K562 (cell line): ENCODE measurements around the gene AKT1. TPM values are rescaled to one million over a fixed set of nuclear protein-coding genes. Genes with fewer than 3 reads are reported as not detected.

Source experiments
- BHLHE40 ChIP-seq: IDR thresholded peaks from 2 replicates; pipeline ENCODE4 v1.6.1; 2011; ENCODE audit warnings: low read length, improper control_type of control experiment
- CGGBP1 ChIP-seq: fragments of 250-450 bp; sonication (Bioruptor Pico); IDR thresholded peaks from 2 replicates; pipeline ENCODE4 v1.9.0; 2021; ENCODE audit warnings: mild to moderate bottlenecking
- CUX1 ChIP-seq: fragments of 200-800 bp; sonication (Bioruptor generic); IDR thresholded peaks from 2 replicates; pipeline ENCODE4 v1.6.1; 2016; ENCODE audit warnings: missing genetic modification characterization, missing compliant biosample characterization
- E2F6 ChIP-seq, 2 experiments: IDR thresholded peaks; 2 replicates each; pipeline ENCODE4 v1.6.1; 2011; ENCODE audit warnings: borderline replicate concordance in 1 of 2, control low read depth in 1 of 2, low read depth in 1 of 2, low read length in 1 of 2, mild to moderate bottlenecking in 1 of 2, mixed read lengths in 1 of 2, moderate library complexity in 1 of 2; ENCODE audit not compliant: insufficient read depth in 1 of 2, insufficient read length in 1 of 2, poor library complexity in 1 of 2, severe bottlenecking in 1 of 2; ENCODE audit errors: extremely low read depth in 1 of 2
- ESRRA ChIP-seq: fragments of 450-650 bp; IDR thresholded peaks from 2 replicates; pipeline ENCODE4 v1.6.1; 2014; ENCODE audit warnings: low read depth, mild to moderate bottlenecking, moderate library complexity, borderline replicate concordance
- GTF2E2 ChIP-seq: fragments of 200-800 bp; sonication (Bioruptor generic); IDR thresholded peaks from 2 replicates; pipeline ENCODE4 v1.6.1; 2016; ENCODE audit warnings: missing genetic modification characterization, missing compliant biosample characterization
- HBP1 ChIP-seq: fragments of 450-650 bp; formaldehyde crosslinking; IDR thresholded peaks from 2 replicates; pipeline ENCODE4 v1.4.0; 2022; ENCODE audit warnings: missing genetic modification characterization
- HMGN3 ChIP-seq: IDR thresholded peaks from 2 replicates; pipeline ENCODE4 v1.6.1; 2011; ENCODE audit warnings: borderline replicate concordance, low read depth, mild to moderate bottlenecking, mixed read lengths, low read length; ENCODE audit not compliant: insufficient read length; ENCODE audit errors: extremely low read depth
- MAZ ChIP-seq, 2 experiments: fragments of 450-650 bp in 1 of 2; sonication (generic) in 1 of 2; formaldehyde crosslinking; IDR thresholded peaks in 1 of 2; conservative IDR thresholded peaks in 1 of 2; 2 replicates each; pipeline versions ENCODE4 v1.4.0 to v1.5.0; 2020; ENCODE audit warnings: mild to moderate bottlenecking in 1 of 2, missing genetic modification reagents in 1 of 2
- NFIC ChIP-seq: fragments of 450-650 bp; IDR thresholded peaks from 2 replicates; pipeline ENCODE4 v1.6.1; 2017; ENCODE audit warnings: mild to moderate bottlenecking, inconsistent platforms
- SAP30 ChIP-seq: fragments of 200-600 bp; sonication (generic); IDR thresholded peaks from 2 replicates; pipeline ENCODE4 v1.6.1; 2012; ENCODE audit warnings: borderline replicate concordance, low read depth, mild to moderate bottlenecking, moderate library complexity, low read length, control low read depth, inconsistent platforms; ENCODE audit not compliant: insufficient read depth, poor library complexity, severe bottlenecking
- SRSF3 ChIP-seq: fragments of 200-400 bp; formaldehyde crosslinking; IDR thresholded peaks from 2 replicates; pipeline ENCODE4 v1.6.1; 2016; ENCODE audit warnings: mild to moderate bottlenecking, low read length, moderate library complexity; ENCODE audit not compliant: insufficient read depth
- TBP ChIP-seq: optimal IDR thresholded peaks from 2 replicates; pipeline ENCODE3; 2011; ENCODE audit warnings: low read depth, low read length, improper control_type of control experiment
- ZNF232 ChIP-seq: sonication (generic); formaldehyde crosslinking; IDR thresholded peaks from 2 replicates; pipeline ENCODE4 v1.8.0; 2022; ENCODE audit warnings: mild to moderate bottlenecking, missing genetic modification reagents
- ZNF324 ChIP-seq: fragments of 250-450 bp; sonication (Bioruptor Pico); IDR thresholded peaks from 2 replicates; pipeline ENCODE4 v1.4.0; 2020; ENCODE audit warnings: mild to moderate bottlenecking
- ZNF830 ChIP-seq: fragments of 250-450 bp; sonication (Bioruptor Pico); IDR thresholded peaks from 2 replicates; pipeline ENCODE4 v1.5.0; 2021; ENCODE audit warnings: mild to moderate bottlenecking
- polyA plus RNA-seq, 8 experiments: library from polyadenylated mRNA; depleted of rRNA in 4 of 8; stranded (reverse) in 5 of 8; unstranded in 3 of 8; fragments of >200 nt; fragmentation: Nextera tagmentation in 2 of 8; fragmentation: Illumina TruSeq in 1 of 8; extraction: Ambion mirVana in 2 of 8; extraction: Trizol in 1 of 8; gene quantifications; 2 replicates each; pipeline versions ENCODE4 v1.2.1 to v1.2.3, GENCODE V29; 2011 to 2014; ENCODE audit warnings: inconsistent platforms in 1 of 8, missing spikeins in 1 of 8
- total RNA-seq, 7 experiments: library from RNA; depleted of rRNA in 6 of 7; stranded (reverse); fragments of >200 nt in 6 of 7; fragmentation: Illumina TruSeq in 2 of 7; extraction: Trizol in 2 of 7; gene quantifications; 2 replicates each; pipeline versions ENCODE4 v1.2.1 to v1.2.3, GENCODE V29; 2011 to 2021; ENCODE audit warnings: low replicate concordance in 1 of 7

AKT1 gene
- total and polyA plus RNA-seq, 9 of the 15 experiments (the other 6 are each of a cell fraction or from before 2014, with no cell fraction given), result 0.49 to 132 (median 75.1) TPM

- TF ChIP-seq ESRRA (0 out of 2 replicates have a peak, but pooled peaks have one; percentile 26), HMGN3 (peak; percentile 13), ZNF830 (CRISPR knock-in tag) (no peak), BHLHE40 (0 out of 2 replicates have a peak, but pooled peaks have one; percentile 18), ZNF324 (no peak), ZNF232 (CRISPR knock-in tag) (no peak), SAP30 (peak; percentile 34), E2F6 (IDR thresholded peaks at IDR 0.05; ENCODE audit: borderline replicate concordance in 1 of 2, extremely low read depth in 1 of 2, insufficient read depth in 1 of 2, insufficient read length in 1 of 2, low read depth in 1 of 2, low read length in 1 of 2, poor library complexity in 1 of 2, severe bottlenecking in 1 of 2) (peak in 1 of 2 experiments; percentile 21), CGGBP1 (CRISPR knock-in tag) (no peak), SRSF3 (no peak), TBP (peak; percentile 51), HBP1 (CRISPR knock-in tag) (no peak), CUX1 (CRISPR knock-in tag) (no peak), GTF2E2 (tag) (peak; percentile 51; the same call in 1 of the 2 replicates), MAZ (CRISPR knock-in tag; conservative IDR thresholded peaks at IDR 0.05 in 1 of 2, IDR thresholded peaks at IDR 0.05 in 1 of 2) (peak; percentile 29 to 79), NFIC (0 out of 2 replicates have a peak, but pooled peaks have one; percentile 22)
Observed at GRCh38 chr14:104723651-104724406, 71.7 kb downstream of the AKT1 start, which contains the start of gene ADSS1 (continued).
